ELR (cell line): ENCODE measurements around the gene FBN2.
"Not testable (repeated sequence)": the region's sequence is repeated elsewhere in the genome, so short reads cannot be mapped to it uniquely, and the experiment has no call there.

Source experiments
- DNase-seq: peaks from one replicate; pipeline ENCODE4 v3.0.0-alpha.2; 2015; ENCODE audit warnings: low read depth

Gene FBN2

GRCh38 chr5:128426090-128426534 is 111.9 kb downstream of the FBN2 start:
- DNase-seq = no peak

GRCh38 chr5:128424646-128425045 is 113.4 kb downstream of the FBN2 start:
- DNase-seq = no peak

GRCh38 chr5:128422612-128423011 is 115.4 kb downstream of the FBN2 start:
- no peak for DNase-seq

- no peak for DNase-seq
Measured at GRCh38 chr5:128414469-128414868, 123.6 kb downstream of the FBN2 start.

GRCh38 chr5:128413356-128413755 is 124.7 kb downstream of the FBN2 start:
- DNase-seq = no peak

GRCh38 chr5:128412145-128412930 is 125.7 kb downstream of the FBN2 start:
- DNase-seq = no peak

GRCh38 chr5:128409166-128409800 is 128.8 kb downstream of the FBN2 start:
- DNase-seq = peak; percentile 37

- no peak for DNase-seq
Measured at GRCh38 chr5:128408622-128409021, 129.4 kb downstream of the FBN2 start.

GRCh38 chr5:128407944-128408343 is 130.1 kb downstream of the FBN2 start:
- no peak for DNase-seq

- DNase-seq = no peak
Measured at GRCh38 chr5:128406803-128407202, 131.2 kb downstream of the FBN2 start.

- DNase-seq = no peak
Measured at GRCh38 chr5:128405159-128405558, 132.9 kb downstream of the FBN2 start.

GRCh38 chr5:128403333-128403732 is 134.7 kb downstream of the FBN2 start:
- no peak for DNase-seq

GRCh38 chr5:128402506-128402905 is 135.5 kb downstream of the FBN2 start:
- no peak for DNase-seq

GRCh38 chr5:128400766-128401165 is 137.3 kb downstream of the FBN2 start:
- not testable (repeated sequence) for DNase-seq

GRCh38 chr5:128399111-128399510 is 138.9 kb downstream of the FBN2 start:
- no peak for DNase-seq

GRCh38 chr5:128397876-128398275 is 140.2 kb downstream of the FBN2 start:
- no peak for DNase-seq

- no peak for DNase-seq
Measured at GRCh38 chr5:128395073-128395472, 143.0 kb downstream of the FBN2 start.

- peak; percentile 39 for DNase-seq
Measured at GRCh38 chr5:128384068-128384467, 154.0 kb downstream of the FBN2 start.

- DNase-seq = no peak
Measured at GRCh38 chr5:128380337-128380736, 157.7 kb downstream of the FBN2 start.

- DNase-seq = no peak
Measured at GRCh38 chr5:128378632-128379031, 159.4 kb downstream of the FBN2 start.

GRCh38 chr5:128378196-128378595 is 159.8 kb downstream of the FBN2 start:
- peak; percentile 17 for DNase-seq

- no peak for DNase-seq
Measured at GRCh38 chr5:128376577-128376976, 161.5 kb downstream of the FBN2 start.

GRCh38 chr5:128366147-128366546 is 171.9 kb downstream of the FBN2 start:
- DNase-seq = no peak

GRCh38 chr5:128362370-128362769 is 175.7 kb downstream of the FBN2 start:
- no peak for DNase-seq
